COLO668 (cell line): ENCODE results near the gene LHX4.

Source experiments
- DNase-seq: peaks from one replicate; lab custom pipeline; 2025; ENCODE audit not compliant: unreplicated experiment; lab: John Stamatoyannopoulos, UW

LHX4 gene

GRCh38 chr1:180270530-180271271 lies 40.6 kb downstream of the LHX4 start:
- no peak for DNase-seq

- DNase-seq = no peak
Measured at GRCh38 chr1:180271272-180272255, 41.5 kb downstream of the LHX4 start.

DNA sequence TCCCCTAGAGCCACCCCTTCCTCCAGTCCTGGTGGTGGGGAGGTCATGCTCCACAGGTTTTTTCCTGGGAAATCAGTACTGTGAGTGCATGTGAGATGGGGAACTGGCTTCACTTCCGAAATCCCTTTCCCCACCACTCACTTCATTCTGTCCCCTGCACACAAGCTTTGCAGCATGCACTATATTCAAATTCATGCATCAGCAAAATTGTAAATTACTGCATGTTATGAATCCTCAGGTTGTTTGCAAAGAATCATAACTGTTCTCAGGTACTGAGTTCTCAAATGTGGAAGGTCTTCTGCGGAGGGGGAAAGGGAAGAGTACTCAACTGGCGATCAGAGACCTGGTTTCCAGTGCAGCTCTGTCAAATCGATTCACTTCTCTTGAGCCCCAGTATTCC lies 42.3 kb downstream of the LHX4 start:
- DNase-seq = no peak

DNA sequence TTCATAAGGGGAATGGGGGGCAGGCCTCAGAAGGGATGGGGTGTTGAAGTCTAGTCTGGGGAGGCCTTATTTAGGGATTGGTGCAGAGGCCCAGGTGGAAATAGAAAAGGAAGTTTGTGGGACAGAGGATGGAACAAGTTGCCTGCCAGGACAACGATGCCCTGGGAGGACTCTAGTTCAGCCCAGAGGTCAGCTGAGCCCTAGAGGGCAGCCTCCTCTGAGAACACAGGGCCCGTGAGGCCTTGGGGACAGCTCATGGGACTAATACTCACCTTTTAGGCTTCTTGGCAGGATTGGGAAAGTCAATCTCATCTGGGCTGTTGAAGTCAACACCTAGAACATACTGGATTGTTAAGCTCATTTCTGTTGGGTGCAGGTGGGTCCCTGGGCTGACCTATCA lies 43.0 kb downstream of the LHX4 start:
- DNase-seq = no peak

GRCh38 chr1:180274221-180274620 lies 44.2 kb downstream of the LHX4 start:
- no peak for DNase-seq

DNA sequence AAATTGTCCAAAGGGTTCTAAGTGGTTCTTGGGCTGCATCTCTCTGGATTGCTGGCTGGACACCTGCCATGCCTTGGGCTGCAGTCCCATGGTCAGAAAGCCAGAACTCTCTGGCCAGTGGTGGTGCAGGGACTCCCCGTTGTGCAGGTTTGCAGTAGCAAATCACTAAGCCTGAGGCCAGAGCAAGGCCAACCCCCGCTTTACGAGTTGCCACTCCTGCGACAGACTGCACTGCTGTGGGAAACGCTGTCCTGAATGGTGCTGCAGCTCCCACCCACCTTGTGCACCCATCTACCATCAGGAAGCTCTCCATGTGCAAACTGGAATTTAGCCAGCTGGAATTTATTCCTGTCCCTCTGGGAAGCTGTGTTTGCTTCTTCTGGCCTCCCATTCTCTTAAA lies 45.7 kb downstream of the LHX4 start:
- DNase-seq = no peak

DNA sequence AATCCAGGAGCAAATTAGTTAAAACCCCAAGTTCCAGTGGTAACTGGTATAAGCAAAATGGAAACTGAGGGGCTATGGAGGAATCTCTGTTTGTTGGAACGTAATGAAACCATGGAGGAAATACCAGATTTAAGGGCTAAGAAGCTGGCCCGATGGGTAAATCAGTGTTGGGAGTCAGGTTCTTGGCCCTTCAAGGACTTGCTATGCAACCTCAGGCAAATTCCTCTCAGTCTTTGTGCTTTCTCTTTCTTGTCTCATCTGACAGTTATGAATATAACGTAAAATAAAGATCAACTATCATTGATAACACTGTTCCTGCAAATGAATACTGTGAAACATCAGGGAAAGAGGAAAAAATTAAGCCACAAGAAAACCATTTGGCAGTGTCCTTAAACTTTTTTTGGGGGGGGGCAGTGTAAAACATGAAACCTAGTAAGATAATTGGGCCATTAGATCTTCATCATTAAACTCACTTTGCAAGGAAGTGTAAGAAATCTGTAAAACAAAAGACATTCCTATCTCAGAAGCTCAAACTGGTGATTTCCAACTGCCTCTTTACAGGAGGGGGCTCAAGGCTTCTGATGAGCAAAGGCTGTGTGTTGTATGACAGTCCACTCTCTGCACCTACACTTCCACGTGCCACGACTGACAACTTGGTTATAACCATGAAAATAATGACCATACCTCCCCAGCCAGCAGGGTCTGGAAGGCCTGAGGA lies 47.6 kb downstream of the LHX4 start:
- DNase-seq = no peak

- no peak for DNase-seq
Measured at GRCh38 chr1:180278194-180278515, 48.1 kb downstream of the LHX4 start.

- no peak for DNase-seq
Measured at GRCh38 chr1:180278596-180279395, 48.7 kb downstream of the LHX4 start.

DNA sequence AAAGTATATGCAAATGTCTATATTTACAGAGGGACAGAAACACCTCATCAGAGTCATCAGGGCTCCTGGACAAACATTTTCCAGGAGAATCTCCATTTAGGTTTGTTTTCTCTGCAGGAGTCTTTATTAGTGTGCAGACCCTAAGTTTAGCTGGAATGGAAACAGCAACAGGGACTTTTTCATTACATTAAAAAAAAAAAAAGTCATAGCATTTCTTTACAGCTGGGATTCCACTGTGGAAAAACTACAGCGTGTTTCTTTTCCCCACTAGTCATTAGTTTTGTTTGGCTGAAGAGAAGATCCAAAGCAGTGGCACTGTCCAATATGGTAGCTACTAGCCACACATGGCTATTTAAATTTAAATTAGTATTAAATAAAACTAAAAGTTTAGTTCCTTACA lies 49.6 kb downstream of the LHX4 start:
- no peak for DNase-seq

GRCh38 chr1:180280617-180281016 lies 50.6 kb downstream of the LHX4 start:
- no peak for DNase-seq

DNA sequence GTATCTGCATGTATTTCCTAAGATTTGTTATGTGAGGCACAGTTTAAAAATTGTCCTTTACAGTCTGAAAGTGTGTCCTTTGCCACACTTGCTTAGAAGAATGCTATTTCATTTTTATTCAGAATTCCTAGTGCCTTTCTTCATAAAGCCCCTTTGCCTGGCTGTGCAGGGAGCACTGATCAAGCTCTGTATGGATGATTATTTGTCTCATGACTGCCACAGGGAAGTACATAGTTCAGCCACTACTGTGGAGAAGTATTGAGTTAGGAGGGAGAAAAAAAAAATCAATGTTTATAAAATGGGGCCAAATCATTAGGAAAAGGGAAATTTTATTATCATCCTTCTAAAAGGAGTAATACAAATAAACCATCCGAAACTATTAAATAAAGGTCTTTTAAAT lies 51.4 kb downstream of the LHX4 start:
- no peak for DNase-seq

- DNase-seq = no peak
Measured at GRCh38 chr1:180282401-180283044, 52.5 kb downstream of the LHX4 start.

- DNase-seq = no peak
Measured at GRCh38 chr1:180283098-180283497, 53.0 kb downstream of the LHX4 start.

GRCh38 chr1:180286417-180286816 lies 56.4 kb downstream of the LHX4 start:
- no peak for DNase-seq

- DNase-seq = no peak
Measured at GRCh38 chr1:180287988-180288705, 58.1 kb downstream of the LHX4 start.

DNA sequence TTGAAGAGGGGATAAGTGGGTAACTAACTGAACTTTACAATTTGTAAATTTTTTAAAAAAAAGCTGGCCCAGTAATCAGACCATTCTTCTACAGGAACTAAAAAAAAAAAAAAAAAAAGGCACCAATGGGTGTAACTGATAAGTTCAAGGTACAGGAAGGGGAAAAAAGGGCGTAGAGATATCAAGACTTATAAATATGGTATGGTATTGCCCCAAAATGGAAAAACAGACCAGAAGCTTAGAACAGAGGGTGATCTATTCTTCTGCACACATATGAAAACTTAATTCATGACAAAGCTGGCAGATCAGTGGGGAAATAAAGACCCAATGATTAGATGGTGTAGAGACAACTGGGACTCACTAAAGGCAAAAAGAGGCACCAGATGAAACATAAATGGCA lies 58.9 kb downstream of the LHX4 start:
- no peak for DNase-seq

- DNase-seq = no peak
Measured at GRCh38 chr1:180290265-180291001, 60.4 kb downstream of the LHX4 start.

GRCh38 chr1:180291004-180291403 lies 60.9 kb downstream of the LHX4 start:
- no peak for DNase-seq
